Suppressor macrophage (primary cell): Measurements from ENCODE around the gene GPR18.

Source experiments
- DNase-seq, 4 experiments: peaks; one replicate each; pipeline ENCODE4 v3.0.0-alpha.2; 2020 to 2022

GPR18 gene

GRCh38 chr13:99293178-99293577, 35.0 kb upstream of the GPR18 start:
- DNase-seq, result peak; percentile 61 to 84 (median 74)

DNA sequence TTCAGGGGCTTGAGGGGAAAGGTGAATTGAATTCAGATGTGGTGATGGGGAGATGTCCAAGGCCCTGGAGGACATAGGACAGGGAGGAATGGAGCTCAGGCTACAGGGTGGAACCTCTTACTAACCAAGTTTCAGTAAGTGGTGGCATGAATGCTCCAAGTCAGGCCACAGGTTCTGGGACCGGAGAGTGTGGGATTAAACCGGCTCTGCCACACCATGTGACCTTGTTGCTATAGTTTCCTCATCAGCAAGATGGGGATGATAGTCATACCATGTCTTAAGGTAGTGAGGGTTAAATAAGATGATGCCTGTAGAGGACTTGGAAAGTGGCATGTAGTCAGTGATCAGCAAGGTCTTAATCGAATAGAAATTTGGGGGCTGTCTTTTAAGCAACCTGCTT, 32.7 kb upstream of the GPR18 start:
- no peak for DNase-seq

DNA sequence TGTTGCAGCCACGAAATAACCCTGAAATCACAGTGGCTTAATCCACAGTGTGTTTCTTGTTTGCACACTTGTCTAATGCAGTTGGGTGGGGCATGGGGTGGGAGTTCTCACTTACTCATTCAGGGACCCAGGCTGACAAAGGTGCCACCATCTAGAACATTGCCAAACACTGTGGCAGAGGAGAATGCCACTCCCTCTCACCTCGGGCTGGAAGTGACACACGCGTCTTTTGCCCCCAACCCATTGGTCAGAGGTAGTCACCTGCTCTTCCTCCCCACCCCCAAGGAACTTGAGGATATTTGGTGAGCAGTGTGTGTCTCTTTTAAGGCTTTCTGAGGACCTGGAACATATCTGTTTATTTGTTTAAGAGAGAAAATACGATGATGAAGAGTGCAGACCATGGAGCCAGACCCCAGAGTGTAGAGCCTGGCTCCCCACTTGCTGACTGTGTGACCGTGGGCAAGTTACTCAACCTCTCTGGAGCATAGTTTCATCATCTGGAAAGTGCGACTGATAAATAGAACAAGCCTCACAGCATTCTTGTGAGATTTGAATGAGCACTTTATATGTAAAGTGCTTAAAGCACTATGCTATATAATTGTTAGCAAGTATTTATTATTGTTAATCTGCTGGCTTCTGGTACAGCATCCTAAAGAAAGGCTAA, 31.6 kb upstream of the GPR18 start:
- no peak for DNase-seq

- DNase-seq, result peak; percentile 44 to 72 (median 62)
Observed at GRCh38 chr13:99289271-99289670, 31.1 kb upstream of the GPR18 start.

GRCh38 chr13:99288089-99288488, 29.9 kb upstream of the GPR18 start:
- peak in 2 of 4 experiments; percentile 60 to 64 for DNase-seq

GRCh38 chr13:99287551-99287950, 29.4 kb upstream of the GPR18 start:
- no peak for DNase-seq

- no peak for DNase-seq
Observed at GRCh38 chr13:99285432-99286182, 27.4 kb upstream of the GPR18 start.

GRCh38 chr13:99282264-99283231, 24.4 kb upstream of the GPR18 start:
- DNase-seq, result peak in 2 of 4 experiments; percentile 71 to 78

DNA sequence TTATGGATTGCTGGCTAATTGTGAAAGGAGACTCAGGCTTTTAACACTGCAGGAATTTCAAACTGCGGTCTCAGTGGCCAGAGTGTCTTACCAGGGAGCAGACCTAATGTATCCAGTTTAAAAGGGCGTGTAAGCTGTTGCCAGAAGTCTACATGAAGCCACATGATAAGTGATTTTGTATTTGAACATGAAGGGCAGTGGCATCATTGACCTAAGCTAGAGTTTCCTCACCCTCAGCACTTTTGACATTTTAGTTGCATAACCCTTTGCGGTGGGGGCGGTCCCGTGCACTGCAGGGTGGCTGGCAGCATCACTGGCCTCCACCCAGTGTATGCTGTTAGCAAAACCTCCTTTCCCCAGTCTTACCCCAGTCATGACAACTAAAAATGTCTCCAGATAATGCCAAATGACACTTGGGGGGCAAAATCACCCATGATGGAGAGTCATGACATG, 23.7 kb upstream of the GPR18 start:
- peak; percentile 89 to 95 (median 92) for DNase-seq

DNA sequence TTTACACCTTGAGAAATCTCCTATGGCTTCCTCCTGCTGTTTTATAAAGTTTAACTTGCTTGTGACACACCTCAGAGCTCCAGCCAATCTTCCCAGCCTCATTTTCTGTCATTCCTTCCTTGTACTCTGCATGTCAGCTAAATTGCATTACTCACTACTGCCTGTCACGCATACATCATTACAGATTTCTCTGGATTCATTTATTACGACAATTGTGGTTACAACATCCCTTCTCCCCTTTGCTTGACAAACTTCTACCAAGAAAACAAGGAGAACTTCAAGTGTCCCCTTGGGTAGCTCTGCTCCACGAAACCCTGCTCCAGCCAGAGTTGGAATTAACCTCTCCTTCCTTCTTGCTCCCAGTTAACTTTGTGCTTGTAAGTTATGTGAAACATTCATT, 22.0 kb upstream of the GPR18 start:
- peak; percentile 60 to 92 (median 81) for DNase-seq

GRCh38 chr13:99279637-99280036, 21.5 kb upstream of the GPR18 start:
- DNase-seq, result peak in 1 of 4 experiments; percentile 48

GRCh38 chr13:99278843-99279242, 20.7 kb upstream of the GPR18 start:
- DNase-seq, result no peak

- DNase-seq, result peak in 2 of 4 experiments; percentile 44 to 45
Observed at GRCh38 chr13:99278200-99278599, 20.0 kb upstream of the GPR18 start.

DNA sequence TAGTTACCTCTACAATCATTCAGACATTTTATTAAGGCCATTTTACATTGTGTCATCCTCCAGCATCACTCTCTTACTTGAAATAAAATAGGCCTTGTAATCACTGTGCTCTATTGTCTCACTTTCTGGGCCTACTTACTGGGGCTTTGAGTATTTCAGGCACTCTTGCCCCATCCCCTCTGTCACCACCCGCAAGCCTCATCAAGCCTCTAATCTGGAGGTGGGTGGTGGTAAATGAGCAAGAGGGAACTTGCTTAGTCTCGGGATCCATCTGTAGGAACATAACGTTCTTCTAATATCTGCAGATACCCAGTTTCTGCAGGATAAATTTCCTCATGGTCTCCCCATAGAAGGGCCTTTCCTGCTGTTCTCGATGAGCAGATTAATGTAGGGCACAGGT, 19.4 kb upstream of the GPR18 start:
- peak; percentile 74 to 92 (median 86) for DNase-seq

DNA sequence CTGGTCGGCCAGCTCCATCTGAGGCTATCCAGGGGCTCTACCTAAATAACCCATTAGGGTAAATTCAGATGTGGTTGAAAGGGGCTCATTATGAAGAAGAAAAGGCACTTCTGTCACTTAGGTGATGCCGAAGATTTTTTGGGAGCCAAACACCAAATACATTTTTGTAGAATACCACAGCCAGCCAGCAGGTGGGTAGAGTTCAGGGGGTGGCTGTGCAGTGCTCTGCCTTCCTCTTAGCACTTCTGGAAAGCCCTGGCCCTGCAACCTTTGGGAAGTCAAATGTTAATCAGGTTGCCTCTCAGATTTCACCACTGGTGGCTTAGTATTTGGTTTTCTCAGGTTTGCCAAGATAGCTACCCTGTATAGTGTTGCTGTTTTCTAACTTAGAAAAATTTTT, 18.5 kb upstream of the GPR18 start:
- DNase-seq, result peak in 1 of 4 experiments; percentile 44

GRCh38 chr13:99275093-99275469, 16.9 kb upstream of the GPR18 start:
- DNase-seq, result no peak

DNA sequence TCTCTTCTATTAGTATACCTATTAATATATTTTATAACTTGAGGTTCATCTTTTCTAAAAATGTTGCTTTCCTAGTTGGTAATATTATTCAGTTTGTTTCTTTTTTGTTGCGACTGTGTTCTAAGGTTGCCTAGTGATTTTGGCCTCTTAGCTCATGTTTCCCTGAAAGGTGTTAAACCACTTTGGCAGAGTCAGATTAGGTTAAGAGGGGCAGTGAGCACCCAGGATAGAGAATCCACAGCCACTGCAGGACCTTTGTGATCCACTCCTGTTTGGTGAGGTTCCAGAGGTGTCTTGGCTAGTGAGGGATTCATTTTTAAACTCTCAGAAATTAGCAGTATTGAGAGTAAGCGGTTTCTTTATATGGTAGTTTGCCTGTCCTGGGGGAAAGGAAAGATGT, 14.9 kb upstream of the GPR18 start:
- no peak for DNase-seq

DNA sequence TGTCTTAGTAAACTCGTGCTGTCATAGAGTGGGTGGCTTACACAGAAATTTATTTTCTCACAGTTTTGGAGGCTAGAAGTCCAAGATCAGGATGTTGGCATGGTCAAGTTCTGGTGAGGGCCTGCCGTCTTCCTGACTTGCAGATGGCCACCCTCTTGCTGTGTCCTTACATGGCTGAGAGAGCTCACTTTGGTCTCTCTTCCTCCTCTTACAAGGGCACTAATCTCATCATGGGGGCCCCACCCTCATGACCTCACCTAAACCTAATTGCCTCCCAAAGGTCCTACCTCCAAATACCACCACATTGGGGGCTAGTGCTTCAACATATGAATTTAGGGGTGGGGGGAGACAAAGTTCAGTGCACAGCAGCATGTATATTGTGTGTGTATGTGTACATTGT, 14.3 kb upstream of the GPR18 start:
- no peak for DNase-seq

DNA sequence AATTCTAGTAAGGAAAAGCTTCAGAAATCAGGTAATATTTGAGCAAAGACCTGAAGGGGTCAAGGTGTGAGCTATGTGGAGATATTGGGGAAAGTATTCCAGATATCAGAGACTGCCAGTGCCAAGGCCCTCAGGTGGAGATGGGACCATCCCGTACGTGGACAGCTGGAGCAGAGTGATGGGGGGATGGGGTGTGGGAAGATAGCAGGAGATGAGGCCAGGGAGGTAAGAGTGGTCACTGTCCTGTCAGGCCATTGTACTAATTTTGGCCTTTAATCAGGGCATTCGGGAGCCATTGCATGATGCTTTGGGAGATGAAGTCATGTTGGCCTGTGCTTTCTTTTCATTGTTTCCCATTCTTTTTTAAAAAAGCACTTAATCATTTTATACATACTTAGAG, 13.1 kb upstream of the GPR18 start:
- no peak for DNase-seq

DNA sequence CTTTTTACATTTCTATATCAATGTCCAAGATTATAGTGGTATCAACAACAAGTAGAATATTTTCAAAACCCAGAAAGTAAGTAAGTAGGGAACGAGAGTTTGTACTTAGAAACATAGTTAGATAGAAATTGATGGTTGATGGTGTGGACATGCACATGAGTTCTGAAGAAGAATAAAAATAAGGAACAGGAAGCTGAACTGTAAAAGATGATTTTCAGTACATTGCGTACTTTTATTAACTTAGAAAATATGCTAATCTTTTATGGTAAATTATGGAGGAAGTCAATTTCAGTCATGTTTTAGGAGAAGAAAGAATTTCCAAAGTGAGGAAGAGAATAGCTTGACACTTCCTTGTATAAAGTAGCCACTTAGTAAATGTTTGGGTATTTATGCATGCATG, 12.3 kb upstream of the GPR18 start:
- peak in 2 of 4 experiments; percentile 71 to 72 for DNase-seq

DNA sequence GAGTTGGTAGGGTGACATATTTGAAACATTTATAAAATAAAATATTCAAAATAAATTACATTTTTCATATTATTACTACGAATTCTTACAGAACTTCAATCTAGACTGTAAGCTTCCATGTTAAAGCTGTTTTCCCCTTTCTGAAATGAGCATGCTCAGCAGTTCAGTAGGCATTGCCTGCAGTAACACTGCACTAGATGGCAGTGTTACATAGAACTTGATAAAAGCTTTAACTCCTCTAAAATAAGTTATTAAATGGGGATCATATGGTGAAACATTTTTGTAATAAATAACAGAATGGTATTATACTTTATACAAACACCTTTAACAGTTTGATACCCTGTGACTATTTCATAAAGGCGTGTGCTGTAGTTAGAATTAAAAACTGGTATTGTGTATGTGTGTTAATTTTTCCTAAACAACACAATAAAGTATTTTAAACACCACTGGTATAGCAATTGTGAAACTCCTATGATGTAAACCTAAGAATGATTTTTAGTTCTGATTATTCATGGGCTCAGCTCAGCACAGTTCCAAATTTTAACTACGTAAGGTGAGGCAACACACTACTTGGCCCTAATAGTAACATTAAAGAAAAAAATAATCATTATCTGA, 11.6 kb upstream of the GPR18 start:
- peak; percentile 65 to 90 (median 78) for DNase-seq

GRCh38 chr13:99268822-99269221, 10.6 kb upstream of the GPR18 start:
- DNase-seq, result no peak
